HG03439 (cell line): ENCODE data around the gene FBXO31.

ENCODE experiments used
- ATAC-seq: cut with Tn5 transposase; IDR thresholded peaks from one replicate; pipeline ENCODE4 v1.9.1; 2021; ENCODE audit warnings: mild to moderate bottlenecking, moderate library complexity; ENCODE audit not compliant: unreplicated experiment

The FBXO31 gene

DNA sequence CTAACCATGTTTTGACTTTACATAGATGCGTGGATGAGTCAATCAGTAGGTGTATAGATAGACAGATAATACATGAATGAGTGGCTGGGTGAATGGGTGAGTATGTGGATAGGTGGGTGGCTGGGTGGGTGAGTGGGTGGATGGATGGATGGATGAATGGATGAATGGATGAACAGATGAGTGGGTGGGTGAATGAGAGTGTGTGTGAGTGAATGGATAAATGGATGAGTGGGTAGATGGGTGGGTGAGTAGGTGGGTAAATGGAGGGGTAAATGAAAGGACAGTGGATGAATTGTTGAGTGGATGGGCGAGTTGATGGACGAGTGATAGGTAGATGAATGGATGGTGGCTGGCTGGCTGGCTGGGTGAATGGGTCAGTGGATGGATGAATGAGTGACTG, 89.6 kb downstream of the FBXO31 start:
- no peak for ATAC-seq

GRCh38 chr16:87291944-87292343, 91.6 kb downstream of the FBXO31 start:
- ATAC-seq, result no peak

DNA sequence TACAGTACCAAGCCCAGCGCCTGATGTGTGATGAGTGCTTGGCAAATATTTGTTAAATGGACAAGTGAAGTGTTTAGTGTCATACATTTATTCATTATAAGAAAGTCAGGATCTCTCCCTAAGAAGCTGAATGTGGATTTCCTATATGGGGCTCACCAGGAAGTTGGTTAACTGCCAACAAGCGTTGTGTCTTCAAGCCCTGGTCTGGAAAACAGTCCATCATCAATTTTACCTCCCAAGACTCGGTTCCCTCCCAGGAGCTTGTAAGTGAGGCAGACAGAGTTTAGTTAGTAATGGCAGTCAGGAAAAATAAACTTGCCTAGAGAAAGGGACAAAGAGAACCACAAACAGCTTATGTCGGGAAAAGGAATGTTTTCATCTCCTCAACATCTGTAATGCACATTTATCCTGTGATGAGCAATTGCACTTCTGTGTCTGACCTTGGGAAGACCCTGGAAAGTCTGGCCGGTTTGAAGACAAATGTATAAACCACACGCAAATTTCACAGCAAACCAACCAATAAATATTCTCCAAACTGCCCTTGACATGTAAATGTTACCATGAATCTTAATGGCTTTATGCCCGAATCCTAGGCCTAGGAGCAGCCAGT, 94.7 kb downstream of the FBXO31 start:
- ATAC-seq, result no peak

GRCh38 chr16:87286839-87287626, 96.5 kb downstream of the FBXO31 start:
- ATAC-seq, result no peak

GRCh38 chr16:87284183-87284582, 99.4 kb downstream of the FBXO31 start:
- ATAC-seq, result no peak

DNA sequence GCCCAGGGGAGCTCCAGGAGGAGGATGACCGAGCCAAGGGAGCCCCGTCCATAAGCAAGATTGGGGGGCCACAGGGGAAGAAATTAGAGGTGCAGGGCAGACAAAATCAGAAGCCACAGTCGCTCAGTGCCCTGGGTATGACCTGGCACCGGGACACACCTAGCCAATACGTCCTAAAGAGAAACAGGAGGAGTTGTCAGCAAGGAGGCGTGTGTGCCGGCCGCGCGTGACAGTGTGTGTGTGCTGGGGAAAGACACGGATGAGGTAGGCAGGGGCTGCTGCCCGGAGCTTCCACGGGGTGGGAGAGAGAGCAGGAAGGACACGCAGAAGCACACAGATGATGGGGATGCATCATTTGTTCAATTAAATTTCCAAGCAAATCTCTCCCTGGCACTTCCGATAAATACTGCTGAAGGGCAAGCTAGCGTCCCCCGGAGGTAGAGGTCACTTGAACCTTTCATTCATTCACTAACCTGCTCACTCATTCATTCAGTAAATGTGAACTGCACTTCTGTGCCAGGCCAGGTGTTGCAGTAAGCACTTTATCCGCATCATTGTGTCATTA, 104.4 kb downstream of the FBXO31 start:
- ATAC-seq, result no peak

GRCh38 chr16:87278191-87279093, 105.1 kb downstream of the FBXO31 start:
- ATAC-seq, result no peak
